Nephron (organoid): Measurements from ENCODE around the gene KCNMA1.
A peak's percentile ranks its signal among the peaks of the same experiment; 100 is the strongest.

ENCODE experiments used
- H3K27ac Mint-ChIP-seq, 3 experiments: 2 replicates each; pipeline ENCODE4 v1.8.0; 2020; ENCODE audit warnings: mixed read lengths in 3 of 3, mild to moderate bottlenecking in 2 of 3, moderate library complexity in 1 of 3
- H3K27me3 Mint-ChIP-seq: 2 replicates; pipeline ENCODE4 v1.8.0; 2021; ENCODE audit warnings: low read depth, mild to moderate bottlenecking, moderate library complexity, mixed read lengths
- H3K36me3 Mint-ChIP-seq: 2 replicates; pipeline ENCODE4 v1.8.0; 2020; ENCODE audit warnings: low read depth, mixed read lengths
- H3K4me1 Mint-ChIP-seq: 2 replicates; pipeline ENCODE4 v1.8.0; 2020; ENCODE audit warnings: mixed read lengths
- H3K4me3 Mint-ChIP-seq, 3 experiments: 2 replicates each; pipeline ENCODE4 v1.8.0; 2020; ENCODE audit warnings: mild to moderate bottlenecking in 3 of 3, mixed read lengths in 3 of 3, moderate library complexity in 2 of 3
- H3K9me3 Mint-ChIP-seq: 2 replicates; pipeline ENCODE4 v1.8.0; 2020; ENCODE audit warnings: mixed read lengths
- TF ChIP-seq, protein P1 (sequence below), 3 experiments: fragments of 200-600 bp; sonication (generic); IDR thresholded peaks; one replicate each; pipeline ENCODE4 v1.5.0; 2021; ENCODE audit warnings: antibody characterized with exemption in 3 of 3; ENCODE audit not compliant: unreplicated experiment in 3 of 3

Gene KCNMA1

DNA sequence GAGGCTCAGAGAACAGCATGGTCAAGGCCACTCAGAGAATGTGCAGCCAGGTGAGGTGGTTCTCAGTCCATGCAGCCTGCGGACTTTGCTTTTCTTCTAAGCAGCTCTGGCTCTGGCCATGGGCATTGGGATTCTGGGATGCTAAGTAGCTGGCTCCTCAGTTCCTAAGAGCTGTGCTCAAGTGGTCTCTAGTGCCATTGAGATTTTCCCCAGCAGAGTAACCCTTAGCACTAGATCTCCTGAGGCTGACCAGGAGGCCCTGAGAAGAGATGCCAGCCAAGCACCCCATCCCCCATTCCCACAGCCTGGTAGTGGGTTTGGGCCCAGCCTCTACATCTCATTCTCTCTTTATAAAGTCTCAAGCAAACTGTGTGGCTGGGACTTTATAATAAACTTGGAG is 77.1 kb downstream of the KCNMA1 start:
- Mint-ChIP-seq H3K4me1 (peaks cover 27% of the 10 kb centered on the region), H3K9me3 (no peaks in the 10 kb centered on the region), H3K27me3 (peaks cover 26% of the 10 kb centered on the region), H3K27ac (no peak overlapping the region), H3K4me3 (no peak overlapping the region), H3K36me3 (no peaks in the 10 kb centered on the region)
- TF ChIP-seq, protein P1, sequence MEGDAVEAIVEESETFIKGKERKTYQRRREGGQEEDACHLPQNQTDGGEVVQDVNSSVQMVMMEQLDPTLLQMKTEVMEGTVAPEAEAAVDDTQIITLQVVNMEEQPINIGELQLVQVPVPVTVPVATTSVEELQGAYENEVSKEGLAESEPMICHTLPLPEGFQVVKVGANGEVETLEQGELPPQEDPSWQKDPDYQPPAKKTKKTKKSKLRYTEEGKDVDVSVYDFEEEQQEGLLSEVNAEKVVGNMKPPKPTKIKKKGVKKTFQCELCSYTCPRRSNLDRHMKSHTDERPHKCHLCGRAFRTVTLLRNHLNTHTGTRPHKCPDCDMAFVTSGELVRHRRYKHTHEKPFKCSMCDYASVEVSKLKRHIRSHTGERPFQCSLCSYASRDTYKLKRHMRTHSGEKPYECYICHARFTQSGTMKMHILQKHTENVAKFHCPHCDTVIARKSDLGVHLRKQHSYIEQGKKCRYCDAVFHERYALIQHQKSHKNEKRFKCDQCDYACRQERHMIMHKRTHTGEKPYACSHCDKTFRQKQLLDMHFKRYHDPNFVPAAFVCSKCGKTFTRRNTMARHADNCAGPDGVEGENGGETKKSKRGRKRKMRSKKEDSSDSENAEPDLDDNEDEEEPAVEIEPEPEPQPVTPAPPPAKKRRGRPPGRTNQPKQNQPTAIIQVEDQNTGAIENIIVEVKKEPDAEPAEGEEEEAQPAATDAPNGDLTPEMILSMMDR (IDR thresholded peaks at IDR 0.05; ENCODE audit: unreplicated experiment in 3 of 3) = no peak

DNA sequence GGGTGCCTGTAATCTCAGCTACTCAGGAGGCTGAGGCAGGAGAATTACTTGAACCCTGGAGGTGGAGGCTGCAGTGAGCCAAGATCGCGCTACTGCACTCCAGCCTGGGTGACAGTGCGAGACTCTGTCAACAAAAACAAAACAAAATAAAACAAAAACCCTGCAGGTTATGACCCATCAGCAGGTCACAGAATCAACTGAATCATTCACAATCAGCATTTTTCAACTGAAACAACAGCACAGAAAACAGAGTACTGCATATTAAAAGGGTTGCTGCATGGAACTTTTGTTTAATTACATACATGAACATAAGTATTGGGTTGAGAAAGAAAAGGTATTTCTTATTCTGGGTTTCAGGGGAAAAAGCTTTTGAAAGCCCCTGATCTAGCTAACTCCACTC is 77.6 kb downstream of the KCNMA1 start:
- H3K27me3 Mint-ChIP-seq = peaks cover 22% of the 10 kb centered on the region
- H3K4me1 Mint-ChIP-seq = peaks cover 23% of the 10 kb centered on the region
- no peaks in the 10 kb centered on the region for H3K36me3 Mint-ChIP-seq
- no peaks in the 10 kb centered on the region for H3K9me3 Mint-ChIP-seq
- H3K4me3 Mint-ChIP-seq = no peak overlapping the region
- TF ChIP-seq, protein P1 (IDR thresholded peaks at IDR 0.05; ENCODE audit: unreplicated experiment in 3 of 3) = no peak
- H3K27ac Mint-ChIP-seq = no peak overlapping the region

DNA sequence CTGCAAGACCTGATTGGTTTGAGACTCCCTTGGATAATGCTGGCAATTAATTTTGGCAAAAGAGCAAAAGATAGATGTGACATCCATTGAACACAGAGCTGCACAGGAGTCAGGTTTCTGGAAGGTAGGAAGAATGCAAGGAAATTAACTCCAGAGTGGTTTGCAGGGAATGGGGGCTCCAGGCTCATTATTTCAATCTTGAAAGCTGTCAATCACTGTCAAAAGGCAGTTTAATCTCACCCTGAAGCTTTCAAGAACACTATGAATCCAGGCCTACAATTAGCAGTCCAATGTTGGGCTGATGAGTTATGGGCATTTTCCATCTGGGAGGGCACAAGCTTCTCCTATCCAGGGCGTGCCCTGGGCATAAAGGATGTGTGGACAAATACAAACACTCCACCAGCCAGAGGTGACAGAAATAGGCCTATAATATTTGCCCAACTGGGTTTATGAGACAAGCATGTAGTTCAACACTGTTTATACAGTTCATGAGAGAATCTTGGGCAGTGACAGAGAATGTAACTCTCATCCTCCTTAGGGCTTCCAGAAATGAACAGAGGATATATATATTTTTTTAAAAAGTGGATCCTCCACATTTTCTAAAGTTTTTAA is 80.5 kb downstream of the KCNMA1 start:
- H3K4me3 Mint-ChIP-seq = no peak overlapping the region
- TF ChIP-seq, protein P1 (IDR thresholded peaks at IDR 0.05; ENCODE audit: unreplicated experiment in 3 of 3) = no peak
- peaks cover 6% of the 10 kb centered on the region for H3K4me1 Mint-ChIP-seq
- peaks cover 10% of the 10 kb centered on the region for H3K27me3 Mint-ChIP-seq
- no peaks in the 10 kb centered on the region for H3K36me3 Mint-ChIP-seq
- no peaks in the 10 kb centered on the region for H3K9me3 Mint-ChIP-seq
- no peak overlapping the region for H3K27ac Mint-ChIP-seq

DNA sequence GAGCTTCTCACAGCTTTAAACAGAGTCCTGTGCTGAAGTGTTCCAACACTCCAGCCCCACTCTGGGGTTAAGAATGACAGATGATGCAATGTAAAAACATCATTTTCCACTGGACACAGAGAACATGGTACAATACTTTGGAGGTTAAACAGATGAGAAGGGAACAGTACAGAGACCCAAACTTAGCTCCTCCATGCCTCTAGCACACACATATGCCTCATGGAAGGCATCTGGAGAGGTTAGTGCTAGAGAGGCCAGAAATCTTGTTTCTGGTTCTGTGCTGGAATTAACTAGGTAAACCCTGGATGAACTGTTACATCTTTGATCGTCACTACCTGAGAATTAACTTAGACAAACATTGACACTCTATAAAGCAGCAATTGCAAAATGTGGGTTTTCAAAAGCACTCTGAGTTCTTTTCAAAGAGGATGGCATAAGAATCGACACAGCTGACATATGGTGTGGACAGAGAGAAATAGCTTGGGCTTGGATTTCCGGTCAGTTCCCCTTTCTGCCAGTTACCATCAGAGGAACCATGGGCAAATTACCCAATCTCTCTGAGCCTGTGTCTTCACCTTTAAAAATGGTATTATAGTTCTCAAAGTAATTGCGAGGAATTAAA is 81.9 kb downstream of the KCNMA1 start:
- no peaks in the 10 kb centered on the region for H3K36me3 Mint-ChIP-seq
- no peak overlapping the region for H3K4me3 Mint-ChIP-seq
- peaks cover 9% of the 10 kb centered on the region for H3K27me3 Mint-ChIP-seq
- no peak overlapping the region for H3K27ac Mint-ChIP-seq
- TF ChIP-seq, protein P1 (IDR thresholded peaks at IDR 0.05; ENCODE audit: unreplicated experiment in 3 of 3) = no peak
- H3K4me1 Mint-ChIP-seq = no peaks in the 10 kb centered on the region
- no peaks in the 10 kb centered on the region for H3K9me3 Mint-ChIP-seq

DNA sequence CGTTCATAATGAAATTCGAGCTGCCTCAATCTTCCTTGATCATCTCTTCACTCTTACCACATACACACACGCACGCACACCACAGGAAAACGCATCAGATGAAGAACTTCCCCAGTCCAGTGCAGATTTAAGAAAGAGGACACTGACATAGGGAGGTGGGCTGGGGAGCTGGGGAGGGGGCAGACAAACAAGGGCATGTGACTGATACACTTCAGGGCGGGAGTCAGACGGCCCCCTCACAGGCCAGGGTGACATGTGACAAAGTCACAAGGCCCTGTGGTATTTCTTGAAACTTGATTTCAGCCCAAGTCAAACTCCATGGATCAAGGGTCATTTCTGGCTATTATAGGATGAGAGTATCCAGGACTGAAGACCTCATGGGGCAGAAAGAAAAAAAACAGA is 82.6 kb downstream of the KCNMA1 start:
- Mint-ChIP-seq H3K4me1 (no peaks in the 10 kb centered on the region), H3K36me3 (no peaks in the 10 kb centered on the region), H3K27ac (peak overlapping the region in 1 of 3 experiments; percentile 5), H3K27me3 (peaks cover 4% of the 10 kb centered on the region), H3K4me3 (no peak overlapping the region), H3K9me3 (no peaks in the 10 kb centered on the region)
- TF ChIP-seq, protein P1 (IDR thresholded peaks at IDR 0.05; ENCODE audit: unreplicated experiment in 3 of 3) = no peak

DNA sequence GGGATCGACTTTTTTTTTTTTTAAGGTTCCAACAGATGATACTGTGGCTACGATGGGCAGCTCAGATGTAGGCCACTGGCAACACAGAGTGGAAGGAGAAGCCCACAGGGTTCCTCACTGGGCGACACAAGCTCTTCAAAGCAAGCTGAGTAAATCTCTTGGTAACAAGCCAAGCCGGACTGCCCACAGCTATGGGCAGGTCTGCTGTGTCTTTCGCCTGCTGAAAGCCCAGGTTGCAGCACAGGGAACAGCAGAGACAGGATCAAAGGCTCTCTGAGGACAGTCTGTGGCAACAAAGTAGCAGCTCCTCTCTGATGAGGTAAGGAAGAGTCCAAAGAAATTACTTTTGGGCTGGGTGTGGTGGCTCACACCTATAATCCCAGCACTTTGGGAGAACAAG is 83.6 kb downstream of the KCNMA1 start:
- Mint-ChIP-seq H3K4me3 (no peak overlapping the region), H3K27ac (no peak overlapping the region), H3K36me3 (no peaks in the 10 kb centered on the region), H3K4me1 (no peaks in the 10 kb centered on the region), H3K9me3 (no peaks in the 10 kb centered on the region), H3K27me3 (no peaks in the 10 kb centered on the region)
- TF ChIP-seq, protein P1 (IDR thresholded peaks at IDR 0.05; ENCODE audit: unreplicated experiment in 3 of 3) = no peak
